ENCODE results near the gene MATCAP1.

DNA sequence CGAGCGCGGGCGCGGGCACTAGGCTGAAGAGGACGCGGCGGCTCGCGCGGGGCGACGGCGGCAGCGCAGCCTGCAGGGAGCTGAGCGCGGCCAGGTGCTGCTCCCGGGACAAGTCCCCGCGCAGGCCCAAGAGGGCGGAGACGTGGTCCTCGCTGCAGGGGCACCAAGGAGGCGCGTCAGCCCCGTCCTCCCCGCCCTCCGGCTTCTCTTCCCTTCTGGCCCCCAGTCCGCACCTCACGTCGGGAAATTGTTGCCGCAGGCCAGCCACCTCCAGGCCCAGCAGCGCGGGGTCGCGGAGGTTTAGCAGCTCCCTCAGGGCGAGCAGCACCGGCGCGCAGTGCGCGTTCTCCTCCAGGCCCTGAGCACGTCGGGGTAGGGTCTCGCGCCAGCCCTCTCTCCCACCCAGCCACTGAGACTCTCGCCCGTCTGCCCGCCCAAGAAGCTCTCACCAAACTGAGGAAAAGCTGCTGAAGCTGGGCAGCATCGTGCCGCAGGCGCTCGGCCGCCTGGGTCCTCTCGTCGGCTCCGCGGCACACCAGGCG is 761 bp upstream of the MATCAP1 start:
- no peak for TF ChIP-seq POLR2A (IDR thresholded peaks at IDR 0.05)
- TF ChIP-seq, protein P1, sequence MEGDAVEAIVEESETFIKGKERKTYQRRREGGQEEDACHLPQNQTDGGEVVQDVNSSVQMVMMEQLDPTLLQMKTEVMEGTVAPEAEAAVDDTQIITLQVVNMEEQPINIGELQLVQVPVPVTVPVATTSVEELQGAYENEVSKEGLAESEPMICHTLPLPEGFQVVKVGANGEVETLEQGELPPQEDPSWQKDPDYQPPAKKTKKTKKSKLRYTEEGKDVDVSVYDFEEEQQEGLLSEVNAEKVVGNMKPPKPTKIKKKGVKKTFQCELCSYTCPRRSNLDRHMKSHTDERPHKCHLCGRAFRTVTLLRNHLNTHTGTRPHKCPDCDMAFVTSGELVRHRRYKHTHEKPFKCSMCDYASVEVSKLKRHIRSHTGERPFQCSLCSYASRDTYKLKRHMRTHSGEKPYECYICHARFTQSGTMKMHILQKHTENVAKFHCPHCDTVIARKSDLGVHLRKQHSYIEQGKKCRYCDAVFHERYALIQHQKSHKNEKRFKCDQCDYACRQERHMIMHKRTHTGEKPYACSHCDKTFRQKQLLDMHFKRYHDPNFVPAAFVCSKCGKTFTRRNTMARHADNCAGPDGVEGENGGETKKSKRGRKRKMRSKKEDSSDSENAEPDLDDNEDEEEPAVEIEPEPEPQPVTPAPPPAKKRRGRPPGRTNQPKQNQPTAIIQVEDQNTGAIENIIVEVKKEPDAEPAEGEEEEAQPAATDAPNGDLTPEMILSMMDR (IDR thresholded peaks at IDR 0.05): no peak

Data from heart left ventricle (tissue), 13 donors.